ENCODE results near the gene GRIP2.
A peak's percentile ranks its signal among the peaks of the same experiment; 100 is the strongest.

The GRIP2 gene

GRCh38 chr3:14524311-14524711 is 15.8 kb downstream of the GRIP2 start:
- no peak for DNase-seq (ENCODE audit: extremely low read depth, low read depth)
- TF ChIP-seq CTCF (IDR thresholded peaks at IDR 0.05; ENCODE audit: low read depth, low read length), result no peak

GRCh38 chr3:14523792-14524191 is 16.4 kb downstream of the GRIP2 start:
- peak; percentile 31 for DNase-seq (ENCODE audit: extremely low read depth, low read depth)
- no peak for TF ChIP-seq CTCF (IDR thresholded peaks at IDR 0.05; ENCODE audit: low read depth, low read length)

- no peak for DNase-seq (ENCODE audit: extremely low read depth, low read depth)
- TF ChIP-seq CTCF (IDR thresholded peaks at IDR 0.05; ENCODE audit: low read depth, low read length), result no peak
These were observed 17.4 kb downstream of the GRIP2 start for GRCh38 chr3:14522768-14523167.

GRCh38 chr3:14522129-14522691 is 17.9 kb downstream of the GRIP2 start:
- DNase-seq (ENCODE audit: extremely low read depth, low read depth), result no peak
- TF ChIP-seq CTCF (IDR thresholded peaks at IDR 0.05; ENCODE audit: low read depth, low read length), result no peak

- no peak for TF ChIP-seq CTCF (IDR thresholded peaks at IDR 0.05; ENCODE audit: low read depth, low read length)
- DNase-seq (ENCODE audit: extremely low read depth, low read depth), result no peak
These were observed 18.5 kb downstream of the GRIP2 start for GRCh38 chr3:14521611-14522010.

- TF ChIP-seq CTCF (IDR thresholded peaks at IDR 0.05; ENCODE audit: low read depth, low read length), result no peak
- no peak for DNase-seq (ENCODE audit: extremely low read depth, low read depth)
These were observed 19.2 kb downstream of the GRIP2 start for GRCh38 chr3:14520967-14521366.

- no peak for TF ChIP-seq CTCF (IDR thresholded peaks at IDR 0.05; ENCODE audit: low read depth, low read length)
- DNase-seq (ENCODE audit: extremely low read depth, low read depth), result no peak
These were observed 20.0 kb downstream of the GRIP2 start for GRCh38 chr3:14520149-14520548.
